Right forelimb (tissue), 1 donor: ENCODE measurements around the gene VPS8.

Source experiments
- DNase-seq: peaks from one replicate; pipeline ENCODE4 v3.0.0-alpha.2; 2018

The VPS8 gene

GRCh38 chr3:185063431-185063830, 251.5 kb downstream of the VPS8 start:
- DNase-seq, result no peak

- DNase-seq, result no peak
Measured at GRCh38 chr3:185065059-185065458, 253.1 kb downstream of the VPS8 start.

DNA sequence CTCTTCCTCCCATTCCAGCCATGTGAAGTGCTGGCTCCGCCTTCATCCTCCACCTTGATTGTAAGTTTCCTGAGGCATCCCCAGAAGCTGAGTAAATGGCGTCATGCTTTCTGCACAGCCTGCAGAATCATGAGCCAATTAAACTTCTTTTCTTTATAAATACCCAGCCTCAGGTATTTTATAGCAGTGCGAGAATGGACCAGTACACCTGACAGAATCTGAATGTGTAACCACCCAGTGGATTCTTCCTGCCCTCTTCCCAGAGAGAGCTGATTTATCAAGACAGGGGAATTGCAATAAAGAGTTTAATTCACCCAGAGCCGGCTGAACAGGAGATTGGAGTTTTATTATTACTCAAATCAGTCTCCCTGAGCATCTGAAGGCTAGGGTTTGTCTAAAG, 254.3 kb downstream of the VPS8 start:
- DNase-seq, result no peak

DNA sequence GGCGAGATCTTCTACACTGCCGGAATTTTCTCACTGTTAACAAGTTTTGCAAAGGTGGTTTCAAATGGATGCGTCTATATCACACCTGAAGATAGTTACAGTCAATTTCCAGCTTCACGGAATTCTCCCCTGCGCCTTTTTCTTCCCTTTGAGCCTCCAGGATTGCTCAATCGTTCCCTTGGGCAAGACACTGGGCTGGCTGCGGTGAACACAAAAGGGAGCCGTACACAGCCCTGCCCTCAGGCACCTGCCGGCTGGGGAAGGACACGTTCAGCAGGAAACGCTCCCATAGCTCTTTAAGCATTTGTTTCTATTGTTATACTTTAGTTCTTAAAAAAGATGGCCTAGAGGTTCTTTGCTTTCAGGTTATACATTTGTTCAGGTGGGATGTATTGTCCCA, 255.2 kb downstream of the VPS8 start:
- DNase-seq, result no peak

DNA sequence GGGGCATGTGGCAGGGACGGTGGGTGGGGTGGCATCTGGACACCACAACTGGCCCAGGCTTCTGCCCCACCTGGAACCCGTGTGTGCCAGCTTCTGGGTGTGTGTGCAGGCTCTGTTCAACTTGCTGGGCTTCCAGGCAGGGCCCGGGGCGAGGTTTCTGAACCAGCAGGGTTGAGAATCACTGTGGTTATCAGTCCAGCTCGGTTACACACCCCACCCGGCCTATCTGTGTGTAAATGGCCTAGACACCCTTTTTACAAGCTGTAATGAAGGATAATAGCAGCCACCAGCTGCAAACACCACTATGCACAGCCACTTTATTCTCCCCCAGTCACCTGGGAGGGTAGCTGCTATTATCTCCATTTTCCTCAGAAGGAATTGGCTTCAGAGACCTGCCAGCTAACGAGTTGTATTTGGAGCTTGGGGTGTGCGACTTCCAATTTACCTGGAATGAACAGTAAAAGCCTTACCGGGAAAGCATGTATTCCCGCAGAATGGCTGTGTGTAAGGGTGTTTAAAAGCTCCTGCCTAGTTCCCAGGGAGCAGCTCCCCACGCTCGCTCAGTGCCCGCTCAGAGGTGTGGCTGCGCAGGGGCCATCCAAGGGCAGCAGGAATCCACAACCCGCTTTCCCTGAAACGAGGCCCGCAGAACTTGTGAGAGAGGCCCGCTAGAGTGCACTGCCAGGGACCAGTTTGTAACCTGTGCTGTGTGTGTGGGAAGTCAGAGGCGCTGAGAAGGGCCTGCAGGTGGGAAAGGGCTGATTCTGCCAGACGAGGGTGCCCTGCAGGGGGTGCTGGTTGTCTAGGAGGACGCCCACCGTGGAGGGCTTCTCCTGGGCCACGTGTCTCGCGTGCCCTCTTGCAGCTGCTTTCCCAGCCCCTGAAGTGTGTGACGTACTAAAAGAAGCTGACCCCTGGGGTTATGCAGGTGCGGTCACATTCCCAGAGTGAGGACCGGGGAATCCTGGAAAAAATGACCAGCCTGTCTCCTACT, 257.4 kb downstream of the VPS8 start:
- no peak for DNase-seq

- no peak for DNase-seq
Measured at GRCh38 chr3:185070491-185071286, 258.7 kb downstream of the VPS8 start.

- no peak for DNase-seq
Measured at GRCh38 chr3:185071287-185071800, 259.4 kb downstream of the VPS8 start.

- no peak for DNase-seq
Measured at GRCh38 chr3:185075547-185075946, 263.6 kb downstream of the VPS8 start.

DNA sequence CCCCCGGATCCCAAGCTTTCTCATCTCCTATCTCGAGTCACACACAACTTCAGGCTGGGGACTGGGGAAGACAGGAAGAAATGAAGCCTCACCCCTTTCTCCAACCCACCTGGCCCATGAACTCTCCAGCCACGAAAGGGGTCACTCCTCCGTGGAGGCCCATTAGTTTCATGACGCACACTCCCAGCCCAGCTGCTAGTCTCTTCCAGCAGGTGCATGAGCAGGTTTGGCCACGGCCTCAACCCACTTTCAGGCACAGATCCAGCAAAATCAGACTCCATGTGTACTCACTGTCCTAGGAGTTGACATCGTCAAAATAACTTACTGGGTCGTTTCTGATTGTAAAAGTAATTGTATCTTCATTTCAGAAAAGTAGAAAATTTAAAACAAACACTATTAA, 264.3 kb downstream of the VPS8 start:
- DNase-seq, result no peak

- no peak for DNase-seq
Measured at GRCh38 chr3:185079625-185080024, 267.7 kb downstream of the VPS8 start.

- no peak for DNase-seq
Measured at GRCh38 chr3:185081521-185081920, 269.6 kb downstream of the VPS8 start.

GRCh38 chr3:185082149-185082548, 270.2 kb downstream of the VPS8 start:
- no peak for DNase-seq

DNA sequence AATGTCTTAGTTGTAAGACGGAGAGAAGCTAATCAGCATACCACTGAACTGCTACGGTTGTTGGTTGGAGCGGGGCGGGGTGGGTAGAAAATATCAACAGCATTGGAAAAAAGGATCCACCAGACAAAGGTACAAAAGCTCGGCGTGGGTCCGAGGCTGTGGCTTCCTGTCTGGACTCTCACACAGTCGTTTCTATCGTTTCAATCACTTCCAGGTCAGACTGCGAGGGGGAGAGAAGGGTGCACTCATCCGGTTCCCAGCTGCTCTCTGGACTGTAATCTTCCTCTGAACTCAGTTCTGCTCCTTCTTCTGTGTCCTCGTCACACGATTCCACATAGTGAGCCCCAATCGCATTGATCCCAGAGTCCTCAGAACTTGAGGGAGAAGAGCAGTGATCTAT, 270.9 kb downstream of the VPS8 start:
- no peak for DNase-seq

- DNase-seq, result no peak
Measured at GRCh38 chr3:185084402-185084801, 272.4 kb downstream of the VPS8 start.

DNA sequence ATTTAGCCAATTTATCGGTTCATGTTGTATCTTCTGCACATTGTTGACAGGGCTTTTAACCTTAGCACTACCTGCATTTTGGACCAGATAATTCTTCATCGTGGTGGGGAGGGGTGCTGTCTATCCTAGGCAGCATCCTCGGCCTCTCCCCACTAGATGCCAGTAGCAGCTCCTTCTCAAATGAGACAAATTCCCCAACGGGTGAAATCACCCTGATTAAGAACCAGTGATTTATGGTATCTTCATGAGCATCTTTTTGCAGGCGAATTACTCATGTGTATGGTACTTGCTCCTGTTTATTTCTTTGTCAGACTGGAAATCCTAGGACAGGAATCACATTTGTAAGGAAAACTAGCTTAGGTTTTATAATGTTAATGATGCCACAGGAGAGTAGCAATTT, 272.9 kb downstream of the VPS8 start:
- no peak for DNase-seq

DNA sequence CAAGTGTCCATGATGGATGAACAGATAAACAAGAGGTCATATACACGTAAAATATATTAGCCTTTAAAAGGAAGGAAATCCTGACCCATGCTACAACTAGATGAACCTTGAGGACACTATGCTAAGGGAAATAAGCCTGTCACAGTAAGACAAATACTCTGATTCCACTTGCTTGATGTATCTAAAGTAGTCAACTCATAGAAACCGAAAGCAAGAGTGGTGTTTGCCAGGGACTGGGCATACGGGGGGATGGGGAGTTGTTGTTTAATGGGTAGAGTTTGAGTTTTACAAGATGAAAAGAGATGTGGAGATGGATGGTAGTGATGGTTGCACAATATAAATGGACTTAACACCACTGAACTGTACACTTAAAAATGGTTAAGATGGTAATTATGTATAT, 275.5 kb downstream of the VPS8 start:
- DNase-seq, result no peak

DNA sequence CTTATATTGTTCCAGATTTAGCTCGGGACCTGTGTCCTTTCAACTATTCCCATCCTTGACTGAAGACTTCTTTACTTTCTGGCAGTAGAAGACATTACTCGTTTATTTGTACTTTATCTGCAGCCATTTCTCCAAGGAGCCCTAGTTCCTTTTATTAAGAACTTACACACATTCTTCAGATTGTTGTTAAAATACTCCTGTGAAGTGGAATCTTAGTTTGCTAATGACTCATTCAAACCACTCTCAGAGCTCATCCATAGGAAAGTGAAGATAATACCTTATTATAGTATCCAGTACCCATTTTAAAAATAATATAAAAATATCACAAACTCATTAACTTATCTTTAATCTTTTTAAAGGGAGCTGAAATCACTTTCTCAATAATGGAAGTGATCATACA, 277.4 kb downstream of the VPS8 start:
- DNase-seq, result no peak

DNA sequence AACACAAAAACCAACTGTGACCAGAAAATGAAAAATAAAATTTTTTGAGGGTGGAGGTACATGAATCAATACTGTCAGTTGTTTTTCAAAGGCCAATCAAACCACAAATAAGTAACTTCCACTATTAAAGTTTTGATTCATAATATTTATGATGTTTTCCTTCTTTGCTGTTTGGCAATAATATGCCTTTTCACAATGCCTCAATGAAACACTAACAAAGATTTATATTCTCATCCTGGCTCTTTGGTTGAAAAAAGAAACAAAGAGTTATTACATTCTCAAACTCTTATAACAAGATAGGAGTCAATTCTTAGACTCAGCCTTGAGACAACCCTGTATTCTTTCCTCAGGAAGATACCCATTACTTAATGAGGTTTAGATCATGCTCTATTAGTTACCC, 277.8 kb downstream of the VPS8 start:
- no peak for DNase-seq

DNA sequence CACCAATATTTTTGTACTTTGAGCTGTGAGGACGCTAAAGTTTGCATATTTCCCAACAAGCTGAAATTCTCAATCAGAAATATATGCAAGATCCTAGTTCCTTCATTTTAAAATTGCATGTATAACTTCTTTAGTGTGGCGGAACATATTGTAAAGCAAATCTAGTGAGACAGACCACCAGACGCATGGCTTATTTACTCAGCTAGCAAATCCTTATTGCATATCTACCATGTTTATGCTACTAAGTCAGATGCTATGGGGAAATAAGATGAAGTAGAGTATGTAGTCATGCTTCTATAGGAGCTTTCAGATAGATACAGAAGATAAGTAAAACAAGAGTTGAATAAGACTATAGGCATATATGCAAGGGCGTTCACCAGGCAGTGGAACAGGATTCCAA, 278.8 kb downstream of the VPS8 start:
- no peak for DNase-seq

DNA sequence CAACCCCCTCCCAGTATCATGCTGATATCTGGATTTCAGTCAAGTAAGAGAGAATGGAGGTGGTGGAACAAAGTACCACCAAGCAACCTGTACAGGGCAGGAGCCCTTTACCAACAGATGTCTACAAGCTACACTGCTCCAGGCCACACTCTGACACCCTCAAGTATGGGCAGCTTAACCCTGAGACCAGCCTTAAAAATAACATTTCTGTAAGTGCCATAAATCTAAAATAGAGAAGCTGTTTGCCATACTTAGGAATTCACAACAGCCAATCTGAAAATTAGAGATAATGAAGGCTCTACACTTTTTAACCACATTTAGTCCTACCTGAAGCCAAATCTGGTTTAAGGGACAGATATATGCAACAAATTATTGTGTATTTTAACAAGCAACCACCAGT, 281.1 kb downstream of the VPS8 start:
- DNase-seq, result no peak

DNA sequence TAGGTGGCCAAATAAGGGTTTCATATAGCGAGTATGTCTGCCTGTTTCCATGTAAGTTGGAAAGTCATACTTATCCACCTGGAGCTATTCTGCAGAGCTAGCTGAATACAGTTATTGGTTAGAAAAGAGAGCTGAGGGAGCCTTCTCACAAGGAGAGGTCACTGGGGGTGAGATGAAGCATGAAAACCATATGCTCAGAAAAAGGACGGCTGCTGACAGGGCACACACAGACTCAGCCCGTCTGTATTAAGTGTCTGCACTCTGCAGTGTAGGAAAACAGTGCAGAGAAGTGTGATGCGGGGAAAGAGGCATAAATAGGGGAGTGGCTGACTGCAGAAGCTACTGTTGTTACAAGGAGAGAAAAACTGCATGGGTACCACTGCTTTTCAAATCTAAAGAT, 282.7 kb downstream of the VPS8 start:
- DNase-seq, result no peak
